GM23338 (cell line): ENCODE measurements around the gene KDM4C. TPM values are rescaled to one million over a fixed set of nuclear protein-coding genes. Genes with fewer than 3 reads are reported as not detected.

Source experiments
- ATAC-seq: fragments of 200-7000 bp; cut with Tn5 transposase; 3 replicates; pipeline ENCODE4 v1.9.1; 2020
- DNase-seq: peaks from one replicate; pipeline ENCODE4 v3.0.0-alpha.2; 2015; ENCODE audit warnings: low spot score
- H2AFZ ChIP-seq: fragments of 200-600 bp; sonication (generic); 2 replicates; pipeline ENCODE4 v1.8.0; 2016; ENCODE audit warnings: antibody characterized with exemption, mild to moderate bottlenecking, moderate library complexity
- H3F3A ChIP-seq: fragments of 200-600 bp; sonication (generic); replicated peaks from 2 replicates; pipeline ENCODE4 v1.8.0; 2017; ENCODE audit warnings: antibody characterized with exemption, mixed run types, low read depth
- H3K27ac ChIP-seq: fragments of 200-600 bp; sonication (generic); 2 replicates; pipeline ENCODE4 v1.6.1; 2016; ENCODE audit warnings: low read depth
- H3K27me3 ChIP-seq: fragments of 200-600 bp; sonication (generic); 2 replicates; pipeline ENCODE4 v1.8.0; 2016; ENCODE audit warnings: mild to moderate bottlenecking, mixed run types, moderate library complexity; ENCODE audit not compliant: insufficient read depth
- H3K36me3 ChIP-seq: fragments of 200-600 bp; sonication (generic); 2 replicates; pipeline ENCODE4 v1.8.0; 2016; ENCODE audit warnings: mild to moderate bottlenecking; ENCODE audit not compliant: insufficient read depth
- H3K4me1 ChIP-seq: fragments of 200-600 bp; sonication (generic); 2 replicates; pipeline ENCODE4 v1.8.0; 2016; ENCODE audit warnings: mild to moderate bottlenecking, moderate library complexity; ENCODE audit not compliant: insufficient read depth
- H3K4me2 ChIP-seq: fragments of 200-600 bp; sonication (generic); 2 replicates; pipeline ENCODE4 v1.7.1; 2017; ENCODE audit warnings: mixed run types
- H3K4me3 ChIP-seq: fragments of 200-600 bp; sonication (generic); 2 replicates; pipeline ENCODE4 v1.6.1; 2016; ENCODE audit warnings: mixed run types
- H3K79me2 ChIP-seq: fragments of 200-600 bp; sonication (generic); replicated peaks from 2 replicates; pipeline ENCODE4 v1.8.0; 2017; ENCODE audit warnings: mild to moderate bottlenecking; ENCODE audit not compliant: insufficient read depth
- H3K9me2 ChIP-seq: fragments of 200-600 bp; sonication (generic); 2 replicates; pipeline ENCODE4 v1.8.0; 2017; ENCODE audit not compliant: insufficient read depth
- H4K20me1 ChIP-seq: fragments of 200-600 bp; sonication (generic); replicated peaks from 2 replicates; pipeline ENCODE4 v1.8.0; 2017; ENCODE audit warnings: mild to moderate bottlenecking; ENCODE audit not compliant: insufficient read depth
- H3K27ac Mint-ChIP-seq: 2 replicates; pipeline ENCODE4 v1.8.0; 2020; ENCODE audit warnings: inconsistent platforms, mild to moderate bottlenecking, moderate library complexity, mixed read lengths
- H3K27me3 Mint-ChIP-seq: 3 replicates; pipeline ENCODE4 v1.8.0; 2022; ENCODE audit warnings: low read depth, mild to moderate bottlenecking, moderate library complexity, mixed read lengths, inconsistent platforms; ENCODE audit not compliant: insufficient read depth, poor library complexity
- H3K36me3 Mint-ChIP-seq: 3 replicates; pipeline ENCODE4 v1.8.0; 2021; ENCODE audit warnings: low read depth, mild to moderate bottlenecking, inconsistent platforms, moderate library complexity, mixed read lengths
- H3K4me1 Mint-ChIP-seq: 3 replicates; pipeline ENCODE4 v1.8.0; 2020; ENCODE audit warnings: mild to moderate bottlenecking, inconsistent platforms, mixed read lengths
- H3K4me3 Mint-ChIP-seq: 3 replicates; pipeline ENCODE4 v1.8.0; 2021; ENCODE audit warnings: moderate library complexity, mild to moderate bottlenecking, inconsistent platforms, mixed read lengths
- H3K9me3 Mint-ChIP-seq: 3 replicates; pipeline ENCODE4 v1.8.0; 2020; ENCODE audit warnings: moderate library complexity, mild to moderate bottlenecking, inconsistent platforms, mixed read lengths
- CREB1 ChIP-seq: fragments of 250-450 bp; sonication (Bioruptor Pico); IDR thresholded peaks from 2 replicates; pipeline ENCODE4 v1.5.0; 2020; ENCODE audit warnings: low read depth, mild to moderate bottlenecking, moderate library complexity
- CTCF ChIP-seq, 2 experiments: fragments of 200-600 bp in 1 of 2; sonication (generic) in 1 of 2; conservative IDR thresholded peaks; 2 replicates each; pipeline versions ENCODE4 v1.5.1 to v1.6.1; 2016 to 2017; ENCODE audit warnings: antibody characterized with exemption in 2 of 2, low read depth in 2 of 2, mild to moderate bottlenecking in 2 of 2, moderate library complexity in 1 of 2
- ETS1 ChIP-seq: IDR thresholded peaks from 2 replicates; pipeline ENCODE4 v1.6.1; 2016; ENCODE audit warnings: antibody characterized with exemption
- EZH2 ChIP-seq: fragments of 200-600 bp; sonication (generic); IDR thresholded peaks from one replicate; pipeline ENCODE4 v1.8.0; 2017; ENCODE audit warnings: antibody characterized with exemption, mild to moderate bottlenecking, low read depth; ENCODE audit not compliant: unreplicated experiment
- JUNB ChIP-seq: IDR thresholded peaks from one replicate; pipeline ENCODE4 v1.6.1; 2016; ENCODE audit warnings: antibody characterized with exemption; ENCODE audit not compliant: unreplicated experiment
- NANOG ChIP-seq: IDR thresholded peaks from 2 replicates; pipeline ENCODE4 v1.6.1; 2016; ENCODE audit warnings: antibody characterized with exemption, borderline replicate concordance
- POLR2AphosphoS5 ChIP-seq: IDR thresholded peaks from 2 replicates; pipeline ENCODE4 v1.6.1; 2016; ENCODE audit warnings: antibody characterized with exemption, low read depth
- ZNF331 ChIP-seq: fragments of 250-450 bp; sonication (Bioruptor Pico); IDR thresholded peaks from 2 replicates; pipeline ENCODE4 v1.5.0; 2020; ENCODE audit warnings: low read depth, mild to moderate bottlenecking, moderate library complexity
- ZNF462 ChIP-seq: fragments of 250-450 bp; sonication (Bioruptor Pico); IDR thresholded peaks from 2 replicates; pipeline ENCODE4 v1.5.0; 2020; ENCODE audit warnings: mild to moderate bottlenecking, moderate library complexity
- polyA plus RNA-seq: library from polyadenylated mRNA; unstranded; fragments of >200 nt; fragmentation: Nextera tagmentation; extraction: Ambion mirVana; gene quantifications from 2 replicates; pipeline ENCODE4 v1.2.1, GENCODE V29; 2016
- total RNA-seq: library from RNA; depleted of rRNA; stranded (reverse); fragments of >200 nt; shearing (Covaris generic); gene quantifications from 2 replicates; pipeline ENCODE4 v1.2.3, GENCODE V29; 2014

KDM4C gene
- total and polyA plus RNA-seq, 2 experiments from 2014 or later: 12.0 to 43.8 TPM

- TF ChIP-seq ZNF462 (CRISPR knock-in tag) (no peak), CTCF (conservative IDR thresholded peaks at IDR 0.05; ENCODE audit: low read depth in 2 of 2) (no peak), JUNB (no peak), EZH2 (no peak), ZNF331 (CRISPR knock-in tag) (no peak)
Measured at GRCh38 chr9:6965566-6965965, 207.8 kb downstream of the KDM4C start (continued).

- H3K27me3 Mint-ChIP-seq: no peaks in the 10 kb centered on the region
- TF ChIP-seq ETS1 (no peak), CTCF (conservative IDR thresholded peaks at IDR 0.05; ENCODE audit: low read depth in 2 of 2) (no peak), NANOG (no peak), CREB1 (CRISPR knock-in tag) (no peak), POLR2AphosphoS5 (no peak), EZH2 (no peak), ZNF331 (CRISPR knock-in tag) (no peak)
Measured at GRCh38 chr9:6968271-6968670, 210.5 kb downstream of the KDM4C start.

More at GRCh38 chr9:6968271-6968670, 210.5 kb downstream of the KDM4C start:
- Histone ChIP-seq H3K27ac (no peak overlapping the region), H4K20me1 (no peaks in the 10 kb centered on the region), H3K27me3 (no peaks in the 10 kb centered on the region), H3F3A (no peaks in the 10 kb centered on the region), H3K4me3 (no peak overlapping the region), H3K9me2 (no peaks in the 10 kb centered on the region), H3K79me2 (no peaks in the 10 kb centered on the region), H3K4me1 (no peaks in the 10 kb centered on the region), H2AFZ (no peak overlapping the region), H3K36me3 (no peaks in the 10 kb centered on the region), H3K4me2 (no peak overlapping the region)
- DNase-seq (no peak), ATAC-seq (no peak)
- H3K36me3 Mint-ChIP-seq: no peaks in the 10 kb centered on the region
- no peaks in the 10 kb centered on the region for H3K4me1 Mint-ChIP-seq
- H3K9me3 Mint-ChIP-seq: no peaks in the 10 kb centered on the region; the same call in 2 of the 3 replicates
- H3K4me3 Mint-ChIP-seq: no peak overlapping the region
- H3K27ac Mint-ChIP-seq: no peak overlapping the region
